ENCODE data around the gene F13B.
"Not testable (repeated sequence)": the region's sequence is repeated elsewhere in the genome, so short reads cannot be mapped to it uniquely, and the experiment has no call there.

The F13B gene

DNA sequence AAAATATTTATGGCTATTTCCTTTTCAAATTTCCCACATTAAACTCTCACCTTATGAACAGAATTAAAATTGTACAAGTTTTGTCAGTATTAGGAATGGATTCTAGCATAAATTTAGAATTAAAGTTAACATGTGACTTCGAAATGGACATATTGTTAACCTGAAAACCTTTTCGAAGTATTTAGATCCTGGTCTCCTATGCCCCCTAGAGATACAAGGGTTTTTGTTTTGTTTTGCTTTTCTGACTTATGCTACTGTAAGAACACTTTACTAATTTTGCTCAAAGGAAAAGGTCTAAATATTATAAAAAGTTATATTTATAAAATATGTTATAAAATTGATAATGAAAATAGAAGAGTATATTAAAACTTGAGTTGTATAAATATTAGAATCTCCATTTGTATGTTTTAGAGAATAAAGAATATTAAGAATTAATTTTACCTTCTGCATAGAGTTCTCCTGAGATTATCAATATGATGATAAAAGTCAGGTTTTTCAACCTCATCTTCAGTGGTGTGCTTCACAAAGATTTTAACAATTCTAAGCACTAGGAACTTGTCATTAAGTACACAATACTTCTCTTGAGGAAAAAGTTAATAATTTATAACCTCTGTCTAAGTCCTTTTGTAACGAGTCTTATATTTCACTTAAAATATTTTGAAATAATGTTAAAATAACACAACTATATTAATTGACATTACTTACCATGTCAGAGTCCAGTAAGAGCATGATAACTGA, at the start of gene F13B:
TSS of gene F13B (minus strand) at position 542 of the 738 bp plus-strand sequence. CDS start at position 505, 37 bp downstream.
- no peak for DNase-seq

GRCh38 chr1:197116156-197116555, 49.1 kb upstream of the F13B start:
- no peak for DNase-seq

GRCh38 chr1:197106869-197107268, 39.8 kb upstream of the F13B start:
- DNase-seq = no peak

- no peak for DNase-seq
Measured at GRCh38 chr1:197103300-197103699, 36.2 kb upstream of the F13B start.

DNA sequence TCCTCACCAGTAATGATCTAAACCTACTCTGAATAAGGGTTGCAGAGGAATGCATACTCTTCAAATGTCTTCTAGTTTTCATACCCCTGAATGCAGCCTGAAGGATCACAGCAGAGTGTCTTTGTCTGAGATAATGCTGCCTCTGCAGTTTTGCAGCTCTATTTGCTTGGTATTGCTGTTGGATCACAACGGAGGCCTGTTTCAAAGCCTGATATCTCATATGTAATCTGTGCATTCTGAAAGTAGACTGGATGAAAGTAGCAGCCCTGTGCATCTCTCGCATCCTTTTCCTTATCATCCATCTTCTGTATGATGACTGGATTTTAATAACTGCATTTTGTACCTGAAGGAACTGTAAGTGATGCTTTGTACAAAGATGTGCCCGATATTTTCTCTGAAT, 34.9 kb upstream of the F13B start:
- DNase-seq = no peak

DNA sequence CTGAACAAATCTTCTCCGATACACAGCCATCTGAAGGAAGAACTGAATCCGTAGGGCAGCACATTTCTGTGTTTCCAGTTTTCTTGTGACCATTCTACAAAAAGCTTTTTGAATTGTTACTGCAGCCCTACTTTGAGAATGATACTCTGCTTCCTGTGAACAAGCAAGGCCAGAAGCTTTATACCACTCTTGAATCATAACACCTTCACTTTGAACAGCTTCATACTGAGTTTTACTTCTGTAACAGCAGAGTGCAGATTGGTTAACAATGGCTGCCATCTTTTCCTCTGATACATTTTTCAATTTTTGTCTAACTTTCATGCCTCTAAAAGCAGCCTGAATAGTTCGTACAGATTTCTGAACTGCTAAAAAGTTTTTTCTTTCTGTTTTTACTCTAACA, 33.6 kb upstream of the F13B start:
- no peak for DNase-seq

DNA sequence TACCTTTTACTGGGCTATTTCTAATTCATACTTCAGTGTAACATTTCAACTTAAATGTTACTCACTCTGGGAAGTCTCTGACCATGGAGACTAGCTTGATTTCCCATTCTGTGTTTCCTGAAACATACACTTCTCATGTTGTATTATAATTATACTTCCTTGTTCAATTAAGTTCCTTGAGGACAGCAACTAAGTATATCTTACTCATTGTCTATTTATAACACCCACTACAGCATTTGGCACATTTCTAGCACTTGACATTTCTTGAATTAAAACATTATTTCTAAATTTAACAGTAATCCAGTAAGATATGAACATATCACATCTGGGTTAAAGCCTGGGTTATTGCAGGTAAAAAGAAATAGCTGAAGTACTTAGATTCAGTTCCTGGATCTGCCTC, 32.4 kb upstream of the F13B start:
- DNase-seq = no peak

DNA sequence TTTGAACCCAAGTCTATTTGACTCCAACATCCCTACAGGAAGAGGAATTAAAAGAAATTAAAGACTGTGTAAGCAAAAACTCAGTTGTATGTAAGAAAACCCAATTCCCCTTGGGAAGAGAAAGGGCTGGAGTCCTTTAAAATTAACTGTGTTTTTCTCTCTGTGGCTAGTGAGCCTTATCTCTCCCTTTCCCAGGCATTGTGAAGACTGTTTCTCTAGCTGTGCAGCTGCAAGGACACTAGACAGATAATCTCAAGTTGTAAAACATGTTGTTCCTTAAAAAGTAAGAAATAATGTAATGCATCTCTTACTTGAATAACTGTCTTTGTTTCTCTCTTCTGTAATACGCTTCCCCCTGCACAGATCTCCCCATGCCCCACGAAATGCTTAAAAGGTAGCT, 29.9 kb upstream of the F13B start:
- not testable (repeated sequence) for DNase-seq

DNA sequence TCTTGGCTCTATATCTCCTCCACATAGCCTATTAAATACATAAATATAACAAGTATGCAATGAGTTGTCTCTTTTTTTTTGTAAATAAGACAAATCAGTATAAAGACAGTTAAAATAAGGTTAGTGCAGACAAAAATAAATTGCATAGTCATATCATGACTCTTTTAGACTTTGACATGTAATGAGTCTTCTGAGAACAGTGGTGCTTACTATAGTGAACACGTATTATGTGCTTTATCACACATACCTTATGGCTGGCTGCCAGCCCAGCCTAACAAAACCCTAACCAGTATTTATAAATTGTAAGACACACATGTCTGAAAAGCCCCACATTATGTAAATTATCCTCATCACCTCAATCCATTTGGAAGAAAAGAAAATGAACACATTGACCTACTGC, 29.1 kb upstream of the F13B start:
- DNase-seq = no peak

- DNase-seq = no peak
Measured at GRCh38 chr1:197093226-197093885, 26.3 kb upstream of the F13B start.

- no peak for DNase-seq
Measured at GRCh38 chr1:197092491-197093023, 25.5 kb upstream of the F13B start.

GRCh38 chr1:197083474-197083873, 16.4 kb upstream of the F13B start:
- DNase-seq = no peak

DNA sequence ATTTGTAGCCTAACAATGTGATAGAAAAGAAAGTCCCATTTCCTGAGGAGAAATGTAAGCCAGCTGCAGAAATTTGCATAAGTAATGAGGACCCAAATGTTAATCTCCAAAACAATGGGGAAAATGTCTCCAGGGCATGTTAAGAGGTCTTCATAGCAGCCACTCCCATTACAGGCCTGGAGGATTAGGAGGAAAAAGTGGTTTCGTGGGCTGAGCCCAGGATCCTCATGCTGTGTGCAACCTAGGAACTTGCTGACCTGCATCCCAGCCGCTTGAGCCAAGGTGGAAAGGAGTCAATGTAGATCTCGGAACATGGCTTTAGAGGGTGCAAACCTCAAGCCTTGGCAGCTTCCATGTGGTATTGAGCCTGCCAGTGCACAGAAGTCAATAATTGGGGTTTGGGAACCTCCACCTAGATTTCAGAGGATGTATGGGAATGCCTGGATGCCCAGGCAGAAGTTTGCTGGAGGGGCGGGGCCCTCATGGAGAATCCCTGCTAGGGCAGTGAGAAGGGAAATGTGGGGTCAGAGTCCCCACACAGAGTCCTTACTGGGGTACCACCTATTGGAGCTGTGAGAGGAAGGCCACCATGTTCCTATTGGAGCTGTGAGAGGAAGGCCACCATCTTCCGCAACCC, 14.2 kb upstream of the F13B start:
- no peak for DNase-seq

- DNase-seq = no peak
Measured at GRCh38 chr1:197080323-197080722, 13.3 kb upstream of the F13B start.

- no peak for DNase-seq
Measured at GRCh38 chr1:197076585-197076984, 9.5 kb upstream of the F13B start.

DNA sequence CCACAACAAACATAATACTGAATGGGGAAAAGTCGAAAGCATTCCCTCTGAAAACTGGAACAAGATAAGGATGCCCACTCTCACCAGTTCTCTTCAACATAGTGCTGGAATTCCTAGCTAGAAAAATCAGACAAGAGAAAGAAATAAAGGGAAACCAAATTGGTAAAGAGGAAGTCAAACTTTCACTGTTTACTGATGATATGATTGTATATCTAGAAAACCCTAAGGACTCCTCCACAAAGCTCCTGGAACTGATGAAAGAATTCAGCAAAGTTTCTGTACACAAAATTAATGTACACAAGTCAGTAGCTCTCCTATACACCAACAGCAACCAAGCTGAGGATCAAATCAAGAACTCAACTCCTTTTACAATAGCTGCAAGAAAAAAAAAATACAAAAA, 6.9 kb upstream of the F13B start:
- no peak for DNase-seq

DNA sequence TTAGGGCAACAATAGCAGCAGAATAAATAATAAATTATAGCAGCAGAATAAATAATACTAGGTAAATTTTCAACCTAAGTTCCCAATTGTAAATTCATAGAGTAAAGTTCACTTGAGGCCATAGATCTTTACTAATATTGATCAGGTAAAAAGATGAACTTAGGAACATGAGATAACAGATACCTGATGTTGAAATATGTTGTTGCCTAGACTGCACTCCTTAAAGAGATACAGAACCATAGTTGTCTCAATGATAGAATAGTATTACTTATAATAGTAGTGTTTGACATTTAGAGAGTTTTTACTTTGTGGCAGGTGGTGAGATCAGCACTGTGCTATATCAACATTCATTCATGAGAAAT, 378 bp upstream of the F13B start:
- DNase-seq = no peak

GRCh38 chr1:197066277-197066676, 783 bp downstream of the F13B start:
- DNase-seq = no peak

- no peak for DNase-seq
Measured at GRCh38 chr1:197065559-197065958, 1.5 kb downstream of the F13B start.

- DNase-seq = no peak
Measured at GRCh38 chr1:197063212-197063611, 3.8 kb downstream of the F13B start.

GRCh38 chr1:197062692-197063091, 4.4 kb downstream of the F13B start:
- no peak for DNase-seq

DNA sequence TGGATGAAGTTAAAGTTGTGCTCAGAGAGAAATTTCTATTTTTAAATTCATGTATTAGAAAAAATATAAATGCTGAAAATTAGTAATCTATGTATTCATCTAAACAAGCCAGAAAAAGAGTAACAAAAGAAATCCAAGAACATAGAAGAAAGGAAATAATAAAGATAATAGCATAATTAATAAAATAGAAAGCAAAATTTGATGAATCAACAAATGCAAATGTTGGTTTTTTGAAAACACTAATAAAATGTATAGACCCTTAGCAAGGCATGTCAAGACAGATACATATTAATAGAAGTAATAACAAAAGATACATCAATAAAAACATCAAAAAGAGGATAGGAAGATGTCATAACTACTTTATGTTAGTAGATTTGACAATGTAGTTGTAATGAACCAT, 18.0 kb downstream of the F13B start:
- DNase-seq = no peak

- no peak for DNase-seq
Measured at GRCh38 chr1:197042676-197043341, 24.3 kb downstream of the F13B start.

All from cerebellar nuclear complex (tissue), 1 donor.